ENCODE data around the gene CAMTA1. TPM values are rescaled to one million over a fixed set of nuclear protein-coding genes. Genes with fewer than 3 reads are reported as not detected.

The CAMTA1 gene
- total RNA-seq, 1 donor from 2014 or later = 160 TPM

DNA sequence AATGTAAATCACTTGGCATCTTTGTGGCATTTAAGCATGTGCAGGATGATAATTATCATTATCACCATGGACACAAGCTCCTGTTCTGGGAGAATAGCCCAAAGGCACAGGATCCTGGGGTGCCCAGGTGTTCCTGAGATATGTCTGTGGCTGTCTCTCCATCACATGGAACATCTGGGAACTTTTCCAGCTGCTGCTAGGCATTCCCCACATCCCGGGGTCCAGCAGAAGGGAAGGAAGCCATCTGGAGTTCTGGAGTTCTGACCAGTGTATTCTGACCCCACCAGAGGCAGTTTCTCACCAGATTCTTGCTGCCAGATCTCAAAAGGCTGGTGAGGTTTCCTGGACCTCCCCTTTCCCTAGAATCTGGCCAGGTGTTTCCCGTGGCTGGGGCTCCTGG lies 726.1 kb downstream of the CAMTA1 start:
- Histone ChIP-seq H3K36me3 (no peaks in the 10 kb centered on the region), H3K4me3 (no peak overlapping the region), H3K4me1 (peaks cover 20% of the 10 kb centered on the region), H3K27ac (replicated peaks) (no peak overlapping the region), H3K9me3 (replicated peaks) (no peaks in the 10 kb centered on the region), H3K27me3 (ENCODE audit: low read depth) (no peaks in the 10 kb centered on the region)
- intact Hi-C loops (cut with micrococcal nuclease) = no loop called here
- TF ChIP-seq, protein P1, sequence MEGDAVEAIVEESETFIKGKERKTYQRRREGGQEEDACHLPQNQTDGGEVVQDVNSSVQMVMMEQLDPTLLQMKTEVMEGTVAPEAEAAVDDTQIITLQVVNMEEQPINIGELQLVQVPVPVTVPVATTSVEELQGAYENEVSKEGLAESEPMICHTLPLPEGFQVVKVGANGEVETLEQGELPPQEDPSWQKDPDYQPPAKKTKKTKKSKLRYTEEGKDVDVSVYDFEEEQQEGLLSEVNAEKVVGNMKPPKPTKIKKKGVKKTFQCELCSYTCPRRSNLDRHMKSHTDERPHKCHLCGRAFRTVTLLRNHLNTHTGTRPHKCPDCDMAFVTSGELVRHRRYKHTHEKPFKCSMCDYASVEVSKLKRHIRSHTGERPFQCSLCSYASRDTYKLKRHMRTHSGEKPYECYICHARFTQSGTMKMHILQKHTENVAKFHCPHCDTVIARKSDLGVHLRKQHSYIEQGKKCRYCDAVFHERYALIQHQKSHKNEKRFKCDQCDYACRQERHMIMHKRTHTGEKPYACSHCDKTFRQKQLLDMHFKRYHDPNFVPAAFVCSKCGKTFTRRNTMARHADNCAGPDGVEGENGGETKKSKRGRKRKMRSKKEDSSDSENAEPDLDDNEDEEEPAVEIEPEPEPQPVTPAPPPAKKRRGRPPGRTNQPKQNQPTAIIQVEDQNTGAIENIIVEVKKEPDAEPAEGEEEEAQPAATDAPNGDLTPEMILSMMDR (IDR thresholded peaks at IDR 0.05; ENCODE audit: borderline replicate concordance) = no peak
- no peak for DNase-seq

DNA sequence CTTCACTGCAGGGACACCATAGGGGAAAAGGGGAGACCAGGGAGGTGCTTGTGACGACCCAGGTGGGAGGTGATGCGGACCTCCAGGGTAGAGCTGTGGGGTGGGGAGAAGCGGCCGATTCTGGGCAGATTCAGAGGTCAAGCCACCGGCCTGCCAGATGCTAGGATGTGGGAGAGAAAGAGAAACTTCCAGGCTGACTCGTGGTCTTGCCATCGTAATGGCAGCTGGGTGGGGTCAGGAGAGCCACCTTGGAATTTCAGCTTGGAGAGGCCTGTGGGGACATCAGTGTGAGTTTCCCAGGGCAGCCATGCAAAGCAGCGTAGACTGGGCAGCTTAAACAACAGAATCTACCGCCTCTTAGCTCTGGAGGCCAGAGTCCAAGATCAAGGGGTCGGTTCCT lies 727.8 kb downstream of the CAMTA1 start:
- Histone ChIP-seq H3K4me3 (no peak overlapping the region), H3K36me3 (no peaks in the 10 kb centered on the region), H3K27me3 (ENCODE audit: low read depth) (no peaks in the 10 kb centered on the region), H3K9me3 (replicated peaks) (no peaks in the 10 kb centered on the region), H3K27ac (replicated peaks) (no peak overlapping the region), H3K4me1 (peaks cover 37% of the 10 kb centered on the region)
- no peak for DNase-seq
- TF ChIP-seq, protein P1 (IDR thresholded peaks at IDR 0.05; ENCODE audit: borderline replicate concordance) = no peak
- intact Hi-C loops (cut with micrococcal nuclease) = no loop called here

DNA sequence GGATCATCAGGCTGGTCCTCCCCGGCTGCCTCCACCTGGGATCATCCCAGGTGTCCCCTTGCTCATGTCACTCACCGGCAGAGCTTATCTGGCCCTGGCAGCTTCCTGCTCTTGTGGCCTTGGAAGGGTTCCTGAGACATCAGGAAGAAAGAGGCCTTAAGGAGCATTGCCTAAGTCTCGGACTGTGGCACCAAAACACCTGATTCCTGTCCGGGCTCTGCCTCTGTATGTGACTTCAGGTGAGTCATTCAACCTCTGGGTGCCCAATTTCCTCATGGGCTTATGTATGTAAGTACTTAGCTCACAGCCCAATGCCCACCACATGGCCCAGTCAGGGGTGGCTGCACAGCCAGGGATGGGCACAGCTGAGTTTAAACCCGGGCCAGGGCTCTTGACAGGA lies 729.9 kb downstream of the CAMTA1 start:
- TF ChIP-seq, protein P1 (IDR thresholded peaks at IDR 0.05; ENCODE audit: borderline replicate concordance) = no peak
- intact Hi-C loops (cut with micrococcal nuclease) = no loop called here
- no peak overlapping the region for H3K27ac ChIP-seq (replicated peaks)
- H3K4me3 ChIP-seq = no peak overlapping the region
- no peaks in the 10 kb centered on the region for H3K9me3 ChIP-seq (replicated peaks)
- H3K36me3 ChIP-seq = no peaks in the 10 kb centered on the region
- H3K4me1 ChIP-seq = peaks cover 30% of the 10 kb centered on the region
- DNase-seq = no peak
- no peaks in the 10 kb centered on the region for H3K27me3 ChIP-seq (ENCODE audit: low read depth)

DNA sequence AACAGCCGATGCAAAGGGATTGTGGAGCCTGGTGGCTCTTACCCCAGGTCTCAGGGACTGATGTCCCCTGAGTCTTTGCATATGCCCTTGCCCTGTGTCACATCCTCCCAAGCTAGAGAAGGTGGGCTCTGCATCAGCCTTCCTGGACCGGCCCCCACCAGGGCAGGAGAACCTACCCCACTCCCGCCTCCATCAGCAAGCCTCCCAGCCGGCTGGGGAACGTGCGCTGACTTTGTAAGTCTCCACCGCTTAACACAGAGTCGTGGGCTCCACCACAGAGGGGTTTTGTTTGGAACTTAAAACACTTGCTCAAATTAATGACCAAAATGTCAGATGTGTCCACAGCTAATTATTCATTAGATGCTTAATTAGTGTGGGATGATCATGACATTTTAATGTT lies 730.6 kb downstream of the CAMTA1 start:
- H3K4me1 ChIP-seq = peaks cover 30% of the 10 kb centered on the region
- no peaks in the 10 kb centered on the region for H3K36me3 ChIP-seq
- TF ChIP-seq, protein P1 (IDR thresholded peaks at IDR 0.05; ENCODE audit: borderline replicate concordance) = no peak
- H3K9me3 ChIP-seq (replicated peaks) = no peaks in the 10 kb centered on the region
- H3K27me3 ChIP-seq (ENCODE audit: low read depth) = no peaks in the 10 kb centered on the region
- DNase-seq = no peak
- intact Hi-C loops (cut with micrococcal nuclease) = no loop called here
- H3K27ac ChIP-seq (replicated peaks) = no peak overlapping the region
- no peak overlapping the region for H3K4me3 ChIP-seq

DNA sequence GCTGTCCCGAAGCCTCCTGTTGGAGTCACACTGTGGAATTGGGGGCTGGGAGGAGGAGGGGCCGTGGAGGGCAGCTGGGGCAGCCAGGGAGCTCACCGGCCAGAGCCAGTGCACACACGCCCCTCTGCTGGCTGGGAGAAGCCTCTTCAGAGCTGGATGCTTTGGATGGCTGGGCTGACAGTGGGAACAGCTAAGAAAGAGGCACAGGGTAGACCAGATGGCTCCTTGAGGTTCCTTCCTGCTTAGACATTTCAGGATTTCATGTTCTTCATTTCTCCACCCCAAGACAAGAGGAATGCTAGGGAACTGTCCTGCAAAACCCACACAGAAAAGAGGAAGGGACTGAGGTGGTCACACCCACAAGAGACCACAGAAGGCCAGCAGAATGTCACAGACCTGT lies 731.1 kb downstream of the CAMTA1 start:
- DNase-seq = peak; percentile 41
- Histone ChIP-seq H3K9me3 (replicated peaks) (no peaks in the 10 kb centered on the region), H3K4me3 (no peak overlapping the region), H3K4me1 (peaks cover 33% of the 10 kb centered on the region), H3K36me3 (no peaks in the 10 kb centered on the region), H3K27me3 (ENCODE audit: low read depth) (no peaks in the 10 kb centered on the region), H3K27ac (replicated peaks) (peak overlapping the region; percentile 24)
- intact Hi-C loops (cut with micrococcal nuclease) = no loop called here
- TF ChIP-seq, protein P1 (IDR thresholded peaks at IDR 0.05; ENCODE audit: borderline replicate concordance) = peak; percentile 36

DNA sequence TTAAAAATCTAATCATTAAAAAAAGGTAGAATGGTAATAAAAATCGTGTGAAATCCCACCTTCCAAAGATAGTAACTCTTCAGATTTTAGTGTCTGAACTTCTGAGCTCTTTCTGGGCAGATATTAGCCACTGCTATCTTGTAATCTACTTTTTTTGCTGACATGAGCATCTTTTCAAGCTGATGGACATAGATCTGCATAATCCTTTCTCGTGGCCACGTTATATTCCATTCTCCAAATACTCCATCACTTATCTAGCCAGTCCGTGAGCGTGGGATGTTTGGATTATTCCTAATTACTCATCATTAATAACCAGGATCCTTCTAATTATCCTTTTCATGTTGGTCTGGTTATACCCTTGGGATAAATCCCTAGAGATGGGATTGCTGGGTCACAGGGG lies 731.7 kb downstream of the CAMTA1 start:
- Histone ChIP-seq H3K4me1 (peaks cover 36% of the 10 kb centered on the region), H3K27me3 (ENCODE audit: low read depth) (no peaks in the 10 kb centered on the region), H3K27ac (replicated peaks) (peak overlapping the region; percentile 84), H3K9me3 (replicated peaks) (no peaks in the 10 kb centered on the region), H3K36me3 (no peaks in the 10 kb centered on the region), H3K4me3 (no peak overlapping the region)
- DNase-seq = no peak
- intact Hi-C loops (cut with micrococcal nuclease) = no loop called here
- TF ChIP-seq, protein P1 (IDR thresholded peaks at IDR 0.05; ENCODE audit: borderline replicate concordance) = no peak

Data from left ventricle myocardium inferior (tissue), 1 donor.